ENCODE data around the gene TLR10.

The TLR10 gene

DNA sequence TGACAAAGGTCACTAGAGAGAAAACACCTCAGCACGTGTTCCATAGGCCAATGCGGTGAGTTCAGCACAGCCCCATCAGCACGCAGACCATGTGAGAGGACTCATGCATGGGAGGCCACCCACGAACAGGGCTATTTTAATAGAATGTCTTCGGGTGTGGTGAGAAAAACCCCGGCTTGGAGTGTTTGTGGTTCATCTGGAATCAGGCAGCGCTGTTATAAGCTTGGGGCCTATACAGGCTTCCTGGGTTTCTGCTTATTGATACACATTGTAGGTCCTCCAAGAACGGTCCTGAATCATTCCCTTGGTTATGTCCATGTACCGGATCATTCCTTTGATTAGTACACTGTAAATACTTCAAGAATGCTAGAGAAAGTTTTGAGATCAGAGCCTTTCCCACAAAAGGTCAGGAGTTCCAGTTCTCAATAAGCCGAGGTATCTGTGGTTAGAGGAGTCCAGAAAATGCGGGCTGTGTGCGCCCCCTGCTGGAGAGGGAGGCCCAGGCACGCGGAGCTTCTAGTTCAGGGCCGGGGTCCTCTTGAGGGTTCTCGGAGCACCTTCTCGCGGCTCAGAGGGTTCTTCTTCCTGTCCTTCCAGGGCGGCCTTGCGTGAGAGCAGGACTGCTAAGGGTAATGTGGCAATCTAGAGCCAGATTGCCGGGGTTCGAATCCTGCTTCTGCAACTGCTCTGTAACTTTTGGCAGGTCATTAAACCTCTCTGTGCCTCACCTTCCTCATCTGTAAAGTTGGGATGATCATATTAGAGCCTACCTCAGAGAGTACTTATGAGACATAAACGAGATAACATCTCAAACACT lies 51.8 kb downstream of the TLR10 start:
- DNase-seq (ENCODE audit: low read depth in 2 of 2): peak; percentile 92 to 94

DNA sequence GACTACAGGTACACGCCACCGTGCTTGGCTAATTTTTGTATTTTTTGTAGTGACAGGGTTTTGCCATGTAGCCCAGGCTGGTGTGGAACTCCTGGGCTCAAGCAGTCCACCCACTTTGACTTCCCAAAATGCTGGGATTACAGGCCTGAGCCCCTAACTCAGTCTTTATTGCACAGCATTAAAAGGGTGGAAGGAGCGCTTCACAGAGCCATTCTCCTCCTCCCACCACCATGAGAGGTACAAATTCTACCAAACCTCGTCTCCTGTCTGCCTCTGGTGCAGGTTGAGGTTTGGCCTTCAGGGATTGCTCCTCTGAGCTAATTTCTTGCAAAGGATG lies 52.3 kb downstream of the TLR10 start:
- no peak for DNase-seq (ENCODE audit: low read depth in 2 of 2)

DNA sequence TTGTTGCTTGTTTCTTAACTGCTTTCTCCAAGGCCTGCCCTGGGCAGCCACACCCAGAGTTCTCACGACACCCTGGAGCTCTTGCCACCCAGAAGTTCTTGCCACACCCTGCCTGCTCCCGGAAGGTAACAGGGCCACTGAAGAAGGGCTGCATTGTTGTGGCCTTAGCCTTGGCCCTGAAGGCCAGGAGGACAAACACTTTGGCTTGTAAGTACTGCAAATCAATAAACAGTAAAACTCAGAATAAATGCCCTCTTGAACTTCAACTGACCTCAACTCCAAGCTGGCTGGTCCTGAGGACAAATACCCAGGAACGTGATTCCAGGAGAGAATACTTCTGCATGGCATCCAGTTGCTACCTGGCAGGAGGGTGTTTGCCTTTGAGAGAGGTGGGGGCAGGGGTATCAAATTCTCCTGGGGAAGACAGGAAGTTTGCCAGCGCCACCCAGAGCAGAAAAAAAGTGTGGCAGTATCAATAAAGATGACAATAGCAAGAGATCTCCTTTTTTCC lies 54.1 kb downstream of the TLR10 start:
- DNase-seq (ENCODE audit: low read depth in 2 of 2): no peak

DNA sequence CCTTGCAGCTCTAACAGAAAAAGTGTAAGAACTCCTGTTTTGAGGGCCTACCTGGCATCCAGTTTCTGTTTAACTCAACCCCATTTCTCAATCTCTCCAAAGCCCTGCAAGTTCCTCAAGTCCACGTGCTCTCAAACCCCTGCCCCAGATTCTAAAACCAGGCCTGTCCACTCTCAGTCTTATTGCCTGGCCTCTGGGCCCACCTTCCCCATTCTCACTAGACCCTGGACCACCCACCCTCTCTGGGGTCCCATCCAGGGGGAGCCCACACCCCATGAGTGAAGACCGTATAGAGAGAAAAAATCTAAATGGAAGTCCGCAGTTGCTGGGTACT lies 58.3 kb downstream of the TLR10 start:
- no peak for DNase-seq (ENCODE audit: low read depth in 2 of 2)

DNA sequence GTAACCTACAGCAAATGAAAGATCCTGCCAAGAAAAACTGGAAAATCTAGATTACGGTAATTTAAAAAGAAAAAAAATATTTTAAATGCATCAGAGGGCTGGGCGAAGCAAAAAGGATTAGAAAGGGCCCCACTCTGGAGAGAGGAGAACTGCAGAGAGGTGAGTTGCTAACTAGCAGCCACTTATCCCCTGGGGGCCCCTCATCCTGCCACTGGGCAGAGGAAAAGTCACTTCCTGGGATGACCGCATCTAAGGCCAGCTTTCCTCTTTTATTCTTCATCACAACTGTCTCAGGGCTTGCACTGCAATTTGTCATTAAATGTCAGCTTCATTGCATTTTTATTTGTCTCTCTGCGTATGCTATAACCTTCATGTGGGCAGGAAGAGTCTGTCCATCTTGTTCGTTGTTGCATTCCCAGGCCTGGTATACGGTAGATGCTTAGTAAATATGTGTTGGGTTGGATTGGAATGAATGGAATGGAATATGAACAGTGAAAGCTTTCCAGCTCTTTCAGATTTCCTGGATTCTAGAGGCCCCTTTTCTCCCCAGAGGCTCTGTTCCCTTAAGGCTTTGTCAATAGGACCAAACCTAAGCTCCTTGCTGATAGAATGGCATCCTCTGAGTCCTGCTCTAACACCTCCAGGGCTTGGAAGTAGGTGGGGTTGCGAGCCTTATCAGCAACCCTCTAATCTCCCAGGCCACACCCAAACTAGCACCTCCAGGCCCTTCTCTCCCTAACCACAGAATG lies 58.9 kb downstream of the TLR10 start:
- peak in 1 of 2 experiments; percentile 21 for DNase-seq (ENCODE audit: low read depth in 2 of 2)

DNA sequence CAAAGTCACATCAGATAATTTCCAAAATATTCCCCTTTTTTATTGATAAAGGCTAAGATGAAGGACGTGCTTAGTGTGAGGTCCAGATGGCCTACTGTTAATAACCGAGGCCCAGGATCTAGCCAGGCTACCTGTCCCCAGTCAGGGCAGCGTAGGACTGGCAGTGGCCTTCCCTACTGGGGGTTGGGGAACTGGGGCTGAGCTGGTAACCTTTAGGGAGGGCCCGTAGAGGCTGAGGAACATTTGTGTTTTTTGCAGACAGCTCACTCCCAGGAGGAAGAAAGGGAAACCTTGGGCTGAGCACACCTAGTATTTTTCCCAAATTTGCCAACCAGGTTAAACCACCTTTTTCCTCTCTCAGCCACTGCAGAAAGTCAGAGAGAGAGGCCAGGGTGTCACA lies 59.7 kb downstream of the TLR10 start:
- DNase-seq (ENCODE audit: low read depth in 2 of 2): no peak
